Measurements from ENCODE around the gene KCTD15. TPM values are rescaled to one million over a fixed set of nuclear protein-coding genes. Genes with fewer than 3 reads are reported as not detected.
"Not testable (repeated sequence)": the region's sequence is repeated elsewhere in the genome, so short reads cannot be mapped to it uniquely, and the experiment has no call there.

KCTD15 gene
- total RNA-seq, 2 donors from 2014 or later, result 36.6 to 61.8 TPM

DNA sequence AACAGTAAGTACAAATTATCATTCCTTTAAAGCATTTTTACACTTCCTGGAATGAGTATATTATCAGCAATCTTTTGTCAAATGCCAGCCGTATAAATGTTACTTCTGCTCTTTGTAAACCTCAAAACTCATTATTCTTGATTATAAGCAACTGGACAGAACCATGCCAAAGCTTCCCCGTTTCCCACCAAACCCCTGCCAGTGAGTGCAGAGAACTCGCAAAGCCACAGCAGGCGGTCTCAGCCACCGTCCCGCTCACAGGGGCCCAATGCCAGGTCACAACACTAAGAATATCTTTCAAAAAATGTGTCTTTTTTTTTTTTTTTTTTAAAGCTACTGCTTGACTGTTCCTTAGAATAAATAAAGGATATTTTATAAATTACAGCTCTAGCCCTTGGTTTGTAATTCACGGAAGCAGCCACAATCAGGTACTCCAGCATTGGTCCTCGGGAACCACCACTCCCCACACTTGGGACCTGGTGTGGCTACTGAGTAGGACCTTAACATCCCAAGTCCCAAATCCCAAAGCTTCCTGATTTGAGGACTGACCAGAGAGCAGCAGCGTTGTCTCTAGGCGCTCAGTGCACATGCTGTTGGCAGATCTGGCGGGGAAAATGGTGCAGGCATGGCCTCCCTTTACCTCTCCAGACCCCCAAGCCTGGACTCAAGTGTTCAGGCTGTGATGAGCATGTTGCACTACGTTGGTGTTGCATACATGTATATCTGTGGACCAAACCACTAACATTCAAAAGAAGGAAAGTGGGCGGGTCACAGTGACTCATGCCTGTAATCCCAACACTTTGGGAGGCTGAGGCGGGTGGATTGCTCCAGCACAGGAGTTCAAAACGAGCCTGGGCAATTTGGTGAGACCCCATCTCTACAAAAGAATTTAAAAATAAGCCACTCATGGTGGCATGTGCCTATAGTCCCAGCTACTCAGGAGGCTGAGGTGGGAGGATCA, 19.0 kb downstream of the KCTD15 start:
- 95 to 99% methylated on average over 11 to 15 of the region's 15 CpGs for WGBS, 2 experiments (ENCODE audit: insufficient coverage in 1 of 2, insufficient read length in 1 of 2)
- H3K27ac ChIP-seq (ENCODE audit: low read depth, low read length), result no peak overlapping the region
- Mint-ChIP-seq H3K27me3 (ENCODE audit: insufficient read depth) (peaks cover 8% of the 10 kb centered on the region), H3K27ac (peak overlapping the region; percentile 56), H3K9me3 (no peaks in the 10 kb centered on the region), H3K4me1 (no peaks in the 10 kb centered on the region), H3K4me3 (no peak overlapping the region), H3K36me3 (ENCODE audit: low read depth) (peaks cover 20% of the 10 kb centered on the region)
- no peaks in the 10 kb centered on the region for H3K4me1 ChIP-seq (ENCODE audit: control insufficient read depth, insufficient read depth, low read length)
- no peak overlapping the region for H3K9ac ChIP-seq (ENCODE audit: extremely low read depth, low read length, poor library complexity, severe bottlenecking)
- peaks cover 2% of the 10 kb centered on the region for H3K27me3 ChIP-seq (ENCODE audit: control insufficient read depth, insufficient read depth, low read length, poor library complexity, severe bottlenecking)
- no peaks in the 10 kb centered on the region for H3K9me3 ChIP-seq (ENCODE audit: control insufficient read depth, low read length)
- peak; percentile 40 for DNase-seq
- TF ChIP-seq, protein P1, sequence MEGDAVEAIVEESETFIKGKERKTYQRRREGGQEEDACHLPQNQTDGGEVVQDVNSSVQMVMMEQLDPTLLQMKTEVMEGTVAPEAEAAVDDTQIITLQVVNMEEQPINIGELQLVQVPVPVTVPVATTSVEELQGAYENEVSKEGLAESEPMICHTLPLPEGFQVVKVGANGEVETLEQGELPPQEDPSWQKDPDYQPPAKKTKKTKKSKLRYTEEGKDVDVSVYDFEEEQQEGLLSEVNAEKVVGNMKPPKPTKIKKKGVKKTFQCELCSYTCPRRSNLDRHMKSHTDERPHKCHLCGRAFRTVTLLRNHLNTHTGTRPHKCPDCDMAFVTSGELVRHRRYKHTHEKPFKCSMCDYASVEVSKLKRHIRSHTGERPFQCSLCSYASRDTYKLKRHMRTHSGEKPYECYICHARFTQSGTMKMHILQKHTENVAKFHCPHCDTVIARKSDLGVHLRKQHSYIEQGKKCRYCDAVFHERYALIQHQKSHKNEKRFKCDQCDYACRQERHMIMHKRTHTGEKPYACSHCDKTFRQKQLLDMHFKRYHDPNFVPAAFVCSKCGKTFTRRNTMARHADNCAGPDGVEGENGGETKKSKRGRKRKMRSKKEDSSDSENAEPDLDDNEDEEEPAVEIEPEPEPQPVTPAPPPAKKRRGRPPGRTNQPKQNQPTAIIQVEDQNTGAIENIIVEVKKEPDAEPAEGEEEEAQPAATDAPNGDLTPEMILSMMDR (conservative IDR thresholded peaks at IDR 0.05), result no peak
- H3K4me3 ChIP-seq (ENCODE audit: low read length), result no peak overlapping the region
- peaks cover 31% of the 10 kb centered on the region for H3K36me3 ChIP-seq (ENCODE audit: control insufficient read depth, insufficient read depth, low read length)

- H3K4me3 Mint-ChIP-seq, result no peak overlapping the region
- TF ChIP-seq, protein P1 (conservative IDR thresholded peaks at IDR 0.05), result no peak
Measured at GRCh38 chr19:33818411-33818810, 21.7 kb downstream of the KCTD15 start.

GRCh38 chr19:33819078-33819477, 22.4 kb downstream of the KCTD15 start:
- not testable (repeated sequence) for H3K27ac ChIP-seq (ENCODE audit: low read depth, low read length); H3K27ac Mint-ChIP-seq; H3K36me3 ChIP-seq (ENCODE audit: control insufficient read depth, insufficient read depth, low read length); H3K4me3 ChIP-seq (ENCODE audit: low read length); H3K9me3 Mint-ChIP-seq; H3K4me1 Mint-ChIP-seq; DNase-seq; H3K9ac ChIP-seq (ENCODE audit: extremely low read depth, low read length, poor library complexity, severe bottlenecking); H3K4me1 ChIP-seq (ENCODE audit: control insufficient read depth, insufficient read depth, low read length); H3K27me3 ChIP-seq (ENCODE audit: control insufficient read depth, insufficient read depth, low read length, poor library complexity, severe bottlenecking); H3K9me3 ChIP-seq (ENCODE audit: control insufficient read depth, low read length); H3K36me3 Mint-ChIP-seq (ENCODE audit: low read depth)
- Mint-ChIP-seq H3K27me3 (ENCODE audit: insufficient read depth) (peaks cover 23% of the 10 kb centered on the region), H3K4me3 (peak overlapping the region; percentile 54)
- 90 to 94% methylated on average over 5 to 7 of the region's 7 CpGs for WGBS, 2 experiments (ENCODE audit: insufficient coverage in 1 of 2, insufficient read length in 1 of 2)

More at GRCh38 chr19:33818411-33818810, 21.7 kb downstream of the KCTD15 start:
- 60 to 94% methylated on average over 1 to 4 of the region's 4 CpGs for WGBS, 2 experiments (ENCODE audit: insufficient coverage in 1 of 2, insufficient read length in 1 of 2)
- Histone ChIP-seq H3K36me3 (ENCODE audit: control insufficient read depth, insufficient read depth, low read length) (peaks cover 7% of the 10 kb centered on the region), H3K27me3 (ENCODE audit: control insufficient read depth, insufficient read depth, low read length, poor library complexity, severe bottlenecking) (peaks cover 7% of the 10 kb centered on the region), H3K4me3 (ENCODE audit: low read length) (no peak overlapping the region), H3K9me3 (ENCODE audit: control insufficient read depth, low read length) (no peaks in the 10 kb centered on the region), H3K9ac (ENCODE audit: extremely low read depth, low read length, poor library complexity, severe bottlenecking) (no peak overlapping the region), H3K4me1 (ENCODE audit: control insufficient read depth, insufficient read depth, low read length) (no peaks in the 10 kb centered on the region), H3K27ac (ENCODE audit: low read depth, low read length) (no peak overlapping the region)
- DNase-seq, result peak; percentile 38
- peaks cover 7% of the 10 kb centered on the region for H3K36me3 Mint-ChIP-seq (ENCODE audit: low read depth)
- peaks cover 23% of the 10 kb centered on the region for H3K27me3 Mint-ChIP-seq (ENCODE audit: insufficient read depth)
- no peak overlapping the region for H3K27ac Mint-ChIP-seq
- no peaks in the 10 kb centered on the region for H3K9me3 Mint-ChIP-seq
- no peaks in the 10 kb centered on the region for H3K4me1 Mint-ChIP-seq
